ENCODE data around the gene CERS4.

GRCh38 chr19:8163759-8164158, 45.4 kb upstream of the CERS4 start:
- TF ChIP-seq ZNF622 (IDR thresholded peaks at IDR 0.05) (no peak), RAD51 (IDR thresholded peaks at IDR 0.05) (no peak), CTCF (IDR thresholded peaks at IDR 0.05 in 2 of 3, conservative IDR thresholded peaks at IDR 0.05 in 1 of 3; ENCODE audit: control insufficient read depth in 2 of 3, extremely low read depth in 1 of 3, insufficient read depth in 1 of 3, low read depth in 3 of 3, low read length in 3 of 3) (no peak), MAX (IDR thresholded peaks at IDR 0.05; ENCODE audit: low read depth, low read length) (no peak), MXI1 (IDR thresholded peaks at IDR 0.05; ENCODE audit: low read depth, low read length) (no peak), ZNF274 (IDR thresholded peaks at IDR 0.05; ENCODE audit: insufficient read depth, insufficient read length) (no peak), PBX3 (IDR thresholded peaks at IDR 0.05; ENCODE audit: insufficient replicate concordance, low read depth, low read length) (no peak), SP1 (IDR thresholded peaks at IDR 0.05; ENCODE audit: low read depth, low read length) (no peak), TAF1 (IDR thresholded peaks at IDR 0.05; ENCODE audit: borderline replicate concordance, low read depth, low read length) (no peak), JUND (IDR thresholded peaks at IDR 0.05; ENCODE audit: low read depth, low read length) (no peak)
